B cell (primary cell): ENCODE results near the gene CTBP2. TPM values are rescaled to one million over a fixed set of nuclear protein-coding genes. Genes with fewer than 3 reads are reported as not detected.

Experiments
- ATAC-seq: fragments of 200-7000 bp; cut with Tn5 transposase; one replicate; pipeline ENCODE4 v1.10.0; 2021; ENCODE audit warnings: low read depth, mild to moderate bottlenecking, moderate number of reproducible peaks, moderate library complexity
- CTCF ChIA-PET: fragments of 350-600 bp; sonication (Branson Sonifier 250); formaldehyde crosslinking; loops from one replicate; lab custom pipeline; 2021; ENCODE audit warnings: antibody characterized with exemption, inconsistent platforms; lab: Charles Lee
- POLR2A ChIA-PET: fragments of 350-600 bp; sonication (Branson Sonifier 250); formaldehyde crosslinking; loops from one replicate; lab custom pipeline; 2021; ENCODE audit warnings: antibody characterized with exemption; lab: Charles Lee
- DNase-seq: peaks from one replicate; pipeline ENCODE4 v3.0.0; 2013
- H2AFZ ChIP-seq: 2 replicates; pipeline ENCODE4 v1.6.1; 2012; ENCODE audit warnings: mild to moderate bottlenecking, low read depth, low read length; ENCODE audit not compliant: insufficient read depth, poor library complexity, severe bottlenecking
- H3K27ac ChIP-seq, 2 donors: 1 replicate in 1 of 2; 2 replicates in 1 of 2; pipeline ENCODE4 v1.5.1; 2012 to 2013; ENCODE audit warnings: low read length in 2 of 2, mild to moderate bottlenecking in 2 of 2, moderate library complexity in 1 of 2
- H3K27me3 ChIP-seq, 4 experiments: fragments of 200-600 bp in 1 of 4; sonication (generic) in 1 of 4; replicated peaks in 1 of 4; 1 replicate in 2 of 4; 2 replicates in 2 of 4; pipeline versions ENCODE4 v1.6.1 to v1.7.0; 2013 to 2016; ENCODE audit warnings: low read length in 3 of 4, mild to moderate bottlenecking in 2 of 4, mixed read lengths in 1 of 4, moderate library complexity in 1 of 4; ENCODE audit not compliant: insufficient read depth in 4 of 4, control insufficient read depth in 3 of 4; ENCODE audit errors: control extremely low read depth in 1 of 4
- H3K36me3 ChIP-seq, 2 experiments: replicated peaks in 1 of 2; 1 replicate in 1 of 2; 2 replicates in 1 of 2; pipeline versions ENCODE4 v1.6.1 to v1.7.1; 2013; ENCODE audit warnings: low read length in 1 of 2; ENCODE audit not compliant: insufficient read depth in 2 of 2, control insufficient read depth in 1 of 2; ENCODE audit errors: control extremely low read depth in 1 of 2, extremely low read depth in 1 of 2
- H3K4me1 ChIP-seq, 2 donors: fragments of 200-600 bp in 1 of 2; sonication (generic) in 1 of 2; 1 replicate in 1 of 2; 2 replicates in 1 of 2; pipeline versions ENCODE4 v1.5.1 to v1.6.1; 2013 to 2017; ENCODE audit warnings: low read length in 2 of 2; ENCODE audit not compliant: control insufficient read depth in 2 of 2, insufficient read depth in 2 of 2
- H3K4me2 ChIP-seq: replicated peaks from 2 replicates; pipeline ENCODE3; 2012; ENCODE audit warnings: mild to moderate bottlenecking, low read depth, low read length; ENCODE audit not compliant: poor library complexity, severe bottlenecking
- H3K4me3 ChIP-seq, 5 experiments: fragments of 200-600 bp in 1 of 5; sonication (generic) in 1 of 5; 1 replicate in 3 of 5; 2 replicates in 2 of 5; pipeline versions ENCODE4 v1.5.1 to v1.7.0; 2011 to 2016; ENCODE audit warnings: low read length in 4 of 5, mild to moderate bottlenecking in 4 of 5, low read depth in 2 of 5, control low read depth in 1 of 5, moderate library complexity in 1 of 5; ENCODE audit not compliant: insufficient read depth in 1 of 5; ENCODE audit errors: control extremely low read depth in 1 of 5, extremely low read depth in 1 of 5
- H3K79me2 ChIP-seq: fragments of 200-600 bp; sonication (generic); one replicate; pipeline ENCODE4 v1.6.0; 2016; ENCODE audit warnings: low read length; ENCODE audit not compliant: control insufficient read depth, insufficient read depth
- H3K9ac ChIP-seq: fragments of 200-600 bp; sonication (generic); 2 replicates; pipeline ENCODE4 v1.6.1; 2017; ENCODE audit warnings: mild to moderate bottlenecking, low read length, moderate library complexity
- H3K9me3 ChIP-seq, 3 donors: one replicate each; pipeline versions ENCODE4 v1.6.1 to v1.7.1; 2013; ENCODE audit warnings: low read length in 2 of 3; ENCODE audit not compliant: control insufficient read depth in 2 of 3, insufficient read depth in 1 of 3; ENCODE audit errors: control extremely low read depth in 1 of 3
- H4K20me1 ChIP-seq: 2 replicates; pipeline ENCODE4 v1.6.0; 2012; ENCODE audit warnings: mild to moderate bottlenecking, low read length; ENCODE audit not compliant: insufficient read depth, control insufficient read depth, poor library complexity, severe bottlenecking
- H3K27ac Mint-ChIP-seq: one replicate; pipeline ENCODE4 v1.8.0; 2021; ENCODE audit warnings: mixed read lengths
- H3K27me3 Mint-ChIP-seq: one replicate; pipeline ENCODE4 v1.8.0; 2021; ENCODE audit warnings: mixed read lengths
- H3K4me1 Mint-ChIP-seq: one replicate; pipeline ENCODE4 v1.8.0; 2021; ENCODE audit warnings: mixed read lengths
- H3K4me3 Mint-ChIP-seq: one replicate; pipeline ENCODE4 v1.8.0; 2021; ENCODE audit warnings: mixed read lengths
- H3K9me3 Mint-ChIP-seq: one replicate; pipeline ENCODE4 v1.8.0; 2022; ENCODE audit warnings: mixed read lengths; ENCODE audit not compliant: insufficient read depth
- CTCF ChIP-seq: fragments of 200-600 bp; IDR thresholded peaks from one replicate; pipeline ENCODE4 v1.8.0; 2022; ENCODE audit warnings: antibody characterized with exemption, mild to moderate bottlenecking
- EZH2 ChIP-seq: IDR thresholded peaks from 2 replicates; pipeline ENCODE4 v1.6.1; 2012; ENCODE audit warnings: borderline replicate concordance, low read depth, mild to moderate bottlenecking, moderate library complexity, low read length; ENCODE audit not compliant: insufficient read depth, poor library complexity, severe bottlenecking
- WGBS: methylation state at CpG from one replicate; pipeline ENCODE4 v1.1.5; 2013; ENCODE audit warnings: missing lambda C conversion rate; ENCODE audit not compliant: insufficient coverage; 5-methylcytosine and 5-hydroxymethylcytosine counted together
- intact Hi-C: fragments of 100-400 bp; cut with micrococcal nuclease; formaldehyde crosslinking; loops from one replicate; pipeline ENCODE4 v1.10.0; 2022
- polyA plus RNA-seq: library from polyadenylated mRNA; depleted of rRNA; stranded (reverse); fragments of >200 nt; gene quantifications from 2 replicates; pipeline ENCODE4 v1.2.3, GENCODE V29; 2012
- total RNA-seq, 2 donors: library from RNA; stranded (reverse); fragments of 120-200 nt in 1 of 2; gene quantifications; 1 replicate in 1 of 2; 2 replicates in 1 of 2; pipeline versions ENCODE4 v1.2.3 to v1.2.4, GENCODE V29; 2013 to 2022

CTBP2 gene
- total and polyA plus RNA-seq, 2 donors (not counting 1 experiment from before 2014, with no cell fraction given) = 0.39 to 0.85 TPM

DNA sequence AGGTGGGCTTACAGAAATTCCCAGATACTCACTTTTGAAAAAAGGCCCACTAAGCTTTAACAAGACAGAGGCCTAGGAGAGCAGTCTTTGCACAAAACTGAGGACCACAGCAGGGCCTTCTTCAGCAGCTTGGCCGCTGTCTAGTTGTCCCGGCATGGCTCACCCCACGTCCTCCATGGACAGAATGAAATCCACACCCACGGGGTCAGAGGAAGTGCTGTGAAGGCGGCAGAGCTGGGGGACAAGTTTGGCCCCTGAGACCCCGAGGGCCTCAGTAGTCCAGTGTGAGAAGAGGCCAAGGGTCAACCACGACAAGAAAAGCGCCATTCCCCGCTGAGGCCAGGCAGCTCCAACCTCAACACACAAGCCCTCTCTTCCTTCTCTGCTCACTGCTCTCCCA, 139.5 kb downstream of the CTBP2 start:
- Histone ChIP-seq H3K4me3 (no peak overlapping the region), H2AFZ (no peak overlapping the region), H3K9me3 (peaks cover 0 to 14% (median 1%) of the 10 kb centered on the region in 3 donors), H3K27me3 (peaks cover 0 to 2% (median 0%) of the 10 kb centered on the region in 4 experiments), H3K36me3 (no peaks in the 10 kb centered on the region), H3K27ac (no peak overlapping the region), H4K20me1 (no peaks in the 10 kb centered on the region), H3K4me2 (no peak overlapping the region), H3K9ac (no peak overlapping the region), H3K79me2 (no peaks in the 10 kb centered on the region), H3K4me1 (no peaks in the 10 kb centered on the region)
- no peak overlapping the region for H3K4me3 Mint-ChIP-seq
- ChIA-PET POLR2A (no interaction called here), CTCF (no interaction called here)
- H3K9me3 Mint-ChIP-seq = peaks cover 4% of the 10 kb centered on the region
- TF ChIP-seq CTCF (no peak), EZH2 (no peak)
- no peak for DNase-seq
- no peak for ATAC-seq
- 94% methylated on average over 9 of the region's 9 CpGs for WGBS
- peaks cover 44% of the 10 kb centered on the region for H3K27me3 Mint-ChIP-seq
- H3K4me1 Mint-ChIP-seq = peaks cover 13% of the 10 kb centered on the region
- no peak overlapping the region for H3K27ac Mint-ChIP-seq
- intact Hi-C loops = loop anchor here (5.0 kb wide), 1 partner anchor 1144 kb away; no protein-coding TSS in a partner anchor

GRCh38 chr10:125020386-125020785, 140.0 kb downstream of the CTBP2 start:
- Histone ChIP-seq H3K9ac (no peak overlapping the region), H3K36me3 (no peaks in the 10 kb centered on the region), H3K27ac (no peak overlapping the region), H3K4me1 (no peaks in the 10 kb centered on the region), H3K79me2 (no peaks in the 10 kb centered on the region), H3K9me3 (peaks cover 0 to 14% (median 1%) of the 10 kb centered on the region in 3 donors), H4K20me1 (no peaks in the 10 kb centered on the region), H3K4me2 (no peak overlapping the region), H2AFZ (no peak overlapping the region), H3K27me3 (peaks cover 0 to 2% (median 0%) of the 10 kb centered on the region in 4 experiments), H3K4me3 (no peak overlapping the region)
- POLR2A ChIA-PET = no interaction called here
- intact Hi-C loops = loop anchor here (5.0 kb wide), 1 partner anchor 1143 kb away; no protein-coding TSS in a partner anchor
- ATAC-seq (no peak), DNase-seq (no peak)
- CTCF ChIA-PET = no interaction called here
- 99% methylated on average over 16 of the region's 17 CpGs for WGBS
- Mint-ChIP-seq H3K27me3 (peaks cover 43% of the 10 kb centered on the region), H3K4me3 (no peak overlapping the region), H3K27ac (no peak overlapping the region), H3K4me1 (peaks cover 11% of the 10 kb centered on the region), H3K9me3 (peaks cover 4% of the 10 kb centered on the region)
- no peak for TF ChIP-seq CTCF
- TF ChIP-seq EZH2 = no peak
